B cell (primary cell): ENCODE results near the gene TMEM182.

Source experiments
- CTCF ChIP-seq: fragments of 200-600 bp; IDR thresholded peaks from one replicate; pipeline ENCODE4 v1.8.0; 2022; ENCODE audit warnings: antibody characterized with exemption, mild to moderate bottlenecking
- EZH2 ChIP-seq: IDR thresholded peaks from 2 replicates; pipeline ENCODE4 v1.6.1; 2012; ENCODE audit warnings: borderline replicate concordance, low read depth, mild to moderate bottlenecking, moderate library complexity, low read length; ENCODE audit not compliant: insufficient read depth, poor library complexity, severe bottlenecking

- TF ChIP-seq EZH2 (no peak), CTCF (no peak)
Observed at GRCh38 chr2:102792568-102793208, 30.9 kb downstream of the TMEM182 start.
